SK-N-SH (cell line): ENCODE data around the gene NOX3. TPM values are rescaled to one million over a fixed set of nuclear protein-coding genes. Genes with fewer than 3 reads are reported as not detected.

Experiments used
- CHD2 ChIP-seq: fragments of 150-350 bp; IDR thresholded peaks from 2 replicates; pipeline ENCODE4 v1.6.1; 2018; ENCODE audit warnings: low read length; ENCODE audit not compliant: partially characterized antibody
- EP300 ChIP-seq, 2 experiments: IDR thresholded peaks; 2 replicates each; pipeline versions ENCODE4 v1.4.0 to v1.6.1; 2012; ENCODE audit warnings: borderline replicate concordance in 1 of 2, low read depth in 1 of 2, low read length in 1 of 2
- EZH2phosphoT487 ChIP-seq: fragments of 200-600 bp; sonication (generic); IDR thresholded peaks from 2 replicates; pipeline ENCODE4 v1.6.1; 2017; ENCODE audit warnings: low read depth, mixed run types, mild to moderate bottlenecking, antibody characterized with exemption, moderate library complexity, borderline replicate concordance
- FOSL2 ChIP-seq: IDR thresholded peaks from 2 replicates; pipeline ENCODE4 v1.4.0; 2012; ENCODE audit warnings: low read depth, mild to moderate bottlenecking, moderate library complexity, borderline replicate concordance
- FOXJ3 ChIP-seq: sonication (generic); formaldehyde crosslinking; IDR thresholded peaks from 2 replicates; pipeline ENCODE4 v1.5.1; 2020; ENCODE audit warnings: mild to moderate bottlenecking, missing genetic modification reagents
- GABPA ChIP-seq: IDR thresholded peaks from 2 replicates; pipeline ENCODE4 v1.4.0; 2012; ENCODE audit warnings: low read depth, mild to moderate bottlenecking
- GATA2 ChIP-seq: sonication (generic); formaldehyde crosslinking; IDR thresholded peaks from 2 replicates; pipeline ENCODE4 v1.5.0; 2020; ENCODE audit warnings: mild to moderate bottlenecking, missing genetic modification reagents
- JUND ChIP-seq: IDR thresholded peaks from 2 replicates; pipeline ENCODE4 v1.4.0; 2012
- MEF2A ChIP-seq: IDR thresholded peaks from 2 replicates; pipeline ENCODE4 v1.4.0; 2012; ENCODE audit warnings: low read depth, borderline replicate concordance
- MXI1 ChIP-seq: IDR thresholded peaks from 2 replicates; pipeline ENCODE4 v1.6.1; 2012; ENCODE audit warnings: mild to moderate bottlenecking, low read depth, low read length, improper control_type of control experiment
- POLR2AphosphoS5 ChIP-seq: IDR thresholded peaks from 2 replicates; pipeline ENCODE4 v1.6.1; 2012; ENCODE audit warnings: low read depth, low read length
- RAD21 ChIP-seq: IDR thresholded peaks from 2 replicates; pipeline ENCODE4 v1.6.1; 2012; ENCODE audit warnings: mild to moderate bottlenecking, low read length
- RCOR1 ChIP-seq: fragments of 150-350 bp; IDR thresholded peaks from 2 replicates; pipeline ENCODE4 v1.6.1; 2017; ENCODE audit warnings: antibody characterized with exemption, low read length
- RXRA ChIP-seq: IDR thresholded peaks from 2 replicates; pipeline ENCODE4 v1.4.0; 2012; ENCODE audit warnings: low read depth, mild to moderate bottlenecking, borderline replicate concordance
- SIN3A ChIP-seq: IDR thresholded peaks from 2 replicates; pipeline ENCODE4 v1.6.1; 2012; ENCODE audit warnings: low read depth, mild to moderate bottlenecking, low read length, moderate library complexity, borderline replicate concordance
- TEAD4 ChIP-seq: IDR thresholded peaks from 2 replicates; pipeline ENCODE4 v1.4.0; 2012; ENCODE audit warnings: mild to moderate bottlenecking, borderline replicate concordance; ENCODE audit not compliant: insufficient read depth
- YY1 ChIP-seq: IDR thresholded peaks from 2 replicates; pipeline ENCODE4 v1.4.0; 2012; ENCODE audit warnings: low read depth, mild to moderate bottlenecking
- polyA plus RNA-seq, 3 experiments: library from polyadenylated mRNA; depleted of rRNA; stranded (reverse); fragments of >200 nt; gene quantifications; 2 replicates each; pipeline ENCODE4 v1.2.3, GENCODE V29; 2012
- TF ChIP-seq, protein P1 (sequence below): IDR thresholded peaks from 2 replicates; pipeline ENCODE4 v1.4.0; 2012; ENCODE audit warnings: low read depth, borderline replicate concordance
- TF ChIP-seq, protein P2 (sequence below): fragments of 200-600 bp; sonication (generic); IDR thresholded peaks from 2 replicates; pipeline ENCODE4 v1.6.1; 2017; ENCODE audit warnings: antibody characterized with exemption, mild to moderate bottlenecking, moderate library complexity
- TF ChIP-seq, protein P3 (sequence below): fragments of 150-350 bp; IDR thresholded peaks from 2 replicates; pipeline ENCODE4 v1.6.1; 2017; ENCODE audit warnings: antibody characterized with exemption, low read length, low read depth, borderline replicate concordance
- TF ChIP-seq, protein P4 (sequence below): IDR thresholded peaks from 2 replicates; pipeline ENCODE4; 2012
- TF ChIP-seq, protein P5 (sequence below): fragments of 150-350 bp; IDR thresholded peaks from 2 replicates; pipeline ENCODE4 v1.6.1; 2016; ENCODE audit warnings: mild to moderate bottlenecking, low read depth, low read length
- TF ChIP-seq, protein P6 (sequence below): IDR thresholded peaks from 2 replicates; pipeline ENCODE4 v1.4.0; 2012; ENCODE audit warnings: low read depth, borderline replicate concordance

NOX3 gene
- polyA plus RNA-seq, 1 of the 3 experiments (the other 2 are of a cell fraction): 0.02 TPM

DNA sequence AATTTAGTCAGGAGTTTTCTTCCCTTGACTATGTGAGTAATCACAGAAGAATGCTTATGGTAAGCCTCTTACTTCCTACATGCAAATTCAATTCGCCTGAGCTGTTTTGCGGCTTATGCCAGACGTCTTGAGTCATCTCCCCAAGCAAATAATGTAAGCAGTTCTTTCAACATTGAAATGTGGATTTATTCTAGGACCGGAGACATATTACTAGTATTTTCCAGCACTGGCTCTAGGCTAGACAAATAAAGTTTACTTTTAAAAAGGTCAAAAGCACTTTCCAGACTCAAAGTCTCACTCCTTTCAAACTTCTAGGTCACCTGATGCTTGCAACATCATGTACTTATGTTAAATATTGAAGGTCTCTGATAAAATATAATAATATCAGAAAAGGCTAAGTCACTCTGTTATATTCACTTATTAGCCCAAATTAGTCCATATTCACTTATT, 38.1 kb upstream of the NOX3 start (continued):
- TF ChIP-seq, protein P1, sequence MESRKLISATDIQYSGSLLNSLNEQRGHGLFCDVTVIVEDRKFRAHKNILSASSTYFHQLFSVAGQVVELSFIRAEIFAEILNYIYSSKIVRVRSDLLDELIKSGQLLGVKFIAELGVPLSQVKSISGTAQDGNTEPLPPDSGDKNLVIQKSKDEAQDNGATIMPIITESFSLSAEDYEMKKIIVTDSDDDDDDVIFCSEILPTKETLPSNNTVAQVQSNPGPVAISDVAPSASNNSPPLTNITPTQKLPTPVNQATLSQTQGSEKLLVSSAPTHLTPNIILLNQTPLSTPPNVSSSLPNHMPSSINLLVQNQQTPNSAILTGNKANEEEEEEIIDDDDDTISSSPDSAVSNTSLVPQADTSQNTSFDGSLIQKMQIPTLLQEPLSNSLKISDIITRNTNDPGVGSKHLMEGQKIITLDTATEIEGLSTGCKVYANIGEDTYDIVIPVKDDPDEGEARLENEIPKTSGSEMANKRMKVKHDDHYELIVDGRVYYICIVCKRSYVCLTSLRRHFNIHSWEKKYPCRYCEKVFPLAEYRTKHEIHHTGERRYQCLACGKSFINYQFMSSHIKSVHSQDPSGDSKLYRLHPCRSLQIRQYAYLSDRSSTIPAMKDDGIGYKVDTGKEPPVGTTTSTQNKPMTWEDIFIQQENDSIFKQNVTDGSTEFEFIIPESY: peak; percentile 55; the same call in 1 of the 2 replicates
- no peak for TF ChIP-seq GATA2 (CRISPR knock-in tag)
- TF ChIP-seq MXI1: no peak
- no peak; the same call in 1 of the 2 replicates for TF ChIP-seq YY1
- TF ChIP-seq MEF2A: peak; percentile 41; the same call in 1 of the 2 replicates
- TF ChIP-seq, protein P2, sequence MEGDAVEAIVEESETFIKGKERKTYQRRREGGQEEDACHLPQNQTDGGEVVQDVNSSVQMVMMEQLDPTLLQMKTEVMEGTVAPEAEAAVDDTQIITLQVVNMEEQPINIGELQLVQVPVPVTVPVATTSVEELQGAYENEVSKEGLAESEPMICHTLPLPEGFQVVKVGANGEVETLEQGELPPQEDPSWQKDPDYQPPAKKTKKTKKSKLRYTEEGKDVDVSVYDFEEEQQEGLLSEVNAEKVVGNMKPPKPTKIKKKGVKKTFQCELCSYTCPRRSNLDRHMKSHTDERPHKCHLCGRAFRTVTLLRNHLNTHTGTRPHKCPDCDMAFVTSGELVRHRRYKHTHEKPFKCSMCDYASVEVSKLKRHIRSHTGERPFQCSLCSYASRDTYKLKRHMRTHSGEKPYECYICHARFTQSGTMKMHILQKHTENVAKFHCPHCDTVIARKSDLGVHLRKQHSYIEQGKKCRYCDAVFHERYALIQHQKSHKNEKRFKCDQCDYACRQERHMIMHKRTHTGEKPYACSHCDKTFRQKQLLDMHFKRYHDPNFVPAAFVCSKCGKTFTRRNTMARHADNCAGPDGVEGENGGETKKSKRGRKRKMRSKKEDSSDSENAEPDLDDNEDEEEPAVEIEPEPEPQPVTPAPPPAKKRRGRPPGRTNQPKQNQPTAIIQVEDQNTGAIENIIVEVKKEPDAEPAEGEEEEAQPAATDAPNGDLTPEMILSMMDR: no peak
- TF ChIP-seq RXRA: peak; percentile 67
- TF ChIP-seq RCOR1: no peak
- TF ChIP-seq RAD21: no peak
- peak; percentile 93 for TF ChIP-seq TEAD4
- TF ChIP-seq SIN3A: no peak
- no peak for TF ChIP-seq FOXJ3 (CRISPR knock-in tag)
- TF ChIP-seq EP300 (IDR thresholded peaks at IDR 0.05; ENCODE audit: borderline replicate concordance in 1 of 2, low read depth in 1 of 2, low read length in 1 of 2): peak; percentile 31 to 96; a peak in 3 of 4 replicates
- TF ChIP-seq JUND: peak; percentile 96
- no peak for TF ChIP-seq GABPA
- no peak for TF ChIP-seq CHD2
- peak; percentile 86 for TF ChIP-seq POLR2AphosphoS5
- no peak for TF ChIP-seq EZH2phosphoT487
- TF ChIP-seq, protein P3, sequence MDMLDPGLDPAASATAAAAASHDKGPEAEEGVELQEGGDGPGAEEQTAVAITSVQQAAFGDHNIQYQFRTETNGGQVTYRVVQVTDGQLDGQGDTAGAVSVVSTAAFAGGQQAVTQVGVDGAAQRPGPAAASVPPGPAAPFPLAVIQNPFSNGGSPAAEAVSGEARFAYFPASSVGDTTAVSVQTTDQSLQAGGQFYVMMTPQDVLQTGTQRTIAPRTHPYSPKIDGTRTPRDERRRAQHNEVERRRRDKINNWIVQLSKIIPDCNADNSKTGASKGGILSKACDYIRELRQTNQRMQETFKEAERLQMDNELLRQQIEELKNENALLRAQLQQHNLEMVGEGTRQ: no peak
- TF ChIP-seq, protein P4, sequence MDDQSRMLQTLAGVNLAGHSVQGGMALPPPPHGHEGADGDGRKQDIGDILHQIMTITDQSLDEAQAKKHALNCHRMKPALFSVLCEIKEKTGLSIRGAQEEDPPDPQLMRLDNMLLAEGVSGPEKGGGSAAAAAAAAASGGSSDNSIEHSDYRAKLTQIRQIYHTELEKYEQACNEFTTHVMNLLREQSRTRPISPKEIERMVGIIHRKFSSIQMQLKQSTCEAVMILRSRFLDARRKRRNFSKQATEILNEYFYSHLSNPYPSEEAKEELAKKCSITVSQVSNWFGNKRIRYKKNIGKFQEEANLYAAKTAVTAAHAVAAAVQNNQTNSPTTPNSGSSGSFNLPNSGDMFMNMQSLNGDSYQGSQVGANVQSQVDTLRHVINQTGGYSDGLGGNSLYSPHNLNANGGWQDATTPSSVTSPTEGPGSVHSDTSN: peak; percentile 77
- peak; percentile 95 for TF ChIP-seq FOSL2
- TF ChIP-seq, protein P5, sequence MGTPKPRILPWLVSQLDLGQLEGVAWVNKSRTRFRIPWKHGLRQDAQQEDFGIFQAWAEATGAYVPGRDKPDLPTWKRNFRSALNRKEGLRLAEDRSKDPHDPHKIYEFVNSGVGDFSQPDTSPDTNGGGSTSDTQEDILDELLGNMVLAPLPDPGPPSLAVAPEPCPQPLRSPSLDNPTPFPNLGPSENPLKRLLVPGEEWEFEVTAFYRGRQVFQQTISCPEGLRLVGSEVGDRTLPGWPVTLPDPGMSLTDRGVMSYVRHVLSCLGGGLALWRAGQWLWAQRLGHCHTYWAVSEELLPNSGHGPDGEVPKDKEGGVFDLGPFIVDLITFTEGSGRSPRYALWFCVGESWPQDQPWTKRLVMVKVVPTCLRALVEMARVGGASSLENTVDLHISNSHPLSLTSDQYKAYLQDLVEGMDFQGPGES: no peak
- TF ChIP-seq, protein P6, sequence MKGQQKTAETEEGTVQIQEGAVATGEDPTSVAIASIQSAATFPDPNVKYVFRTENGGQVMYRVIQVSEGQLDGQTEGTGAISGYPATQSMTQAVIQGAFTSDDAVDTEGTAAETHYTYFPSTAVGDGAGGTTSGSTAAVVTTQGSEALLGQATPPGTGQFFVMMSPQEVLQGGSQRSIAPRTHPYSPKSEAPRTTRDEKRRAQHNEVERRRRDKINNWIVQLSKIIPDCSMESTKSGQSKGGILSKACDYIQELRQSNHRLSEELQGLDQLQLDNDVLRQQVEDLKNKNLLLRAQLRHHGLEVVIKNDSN: no peak
